PFSK-1 (cell line): ENCODE data around the gene PDCL2.

Experiments used
- POLR2AphosphoS5 ChIP-seq: IDR thresholded peaks from 2 replicates; pipeline ENCODE4 v1.6.1; 2012; ENCODE audit warnings: low read depth, mild to moderate bottlenecking, control low read depth, low read length, moderate library complexity
- TAF1 ChIP-seq: IDR thresholded peaks from 2 replicates; pipeline ENCODE4 v1.6.1; 2012; ENCODE audit warnings: low read length, control low read depth, borderline replicate concordance; ENCODE audit not compliant: insufficient read depth
- TF ChIP-seq, protein P1 (sequence below), 2 experiments: IDR thresholded peaks; 2 replicates each; pipeline versions ENCODE4 v1.6.1 to v1.8.0; 2011 to 2012; ENCODE audit warnings: low read depth in 2 of 2, low read length in 2 of 2, control low read depth in 1 of 2, inconsistent platforms in 1 of 2, mild to moderate bottlenecking in 1 of 2, moderate library complexity in 1 of 2; ENCODE audit not compliant: insufficient read depth in 1 of 2

DNA sequence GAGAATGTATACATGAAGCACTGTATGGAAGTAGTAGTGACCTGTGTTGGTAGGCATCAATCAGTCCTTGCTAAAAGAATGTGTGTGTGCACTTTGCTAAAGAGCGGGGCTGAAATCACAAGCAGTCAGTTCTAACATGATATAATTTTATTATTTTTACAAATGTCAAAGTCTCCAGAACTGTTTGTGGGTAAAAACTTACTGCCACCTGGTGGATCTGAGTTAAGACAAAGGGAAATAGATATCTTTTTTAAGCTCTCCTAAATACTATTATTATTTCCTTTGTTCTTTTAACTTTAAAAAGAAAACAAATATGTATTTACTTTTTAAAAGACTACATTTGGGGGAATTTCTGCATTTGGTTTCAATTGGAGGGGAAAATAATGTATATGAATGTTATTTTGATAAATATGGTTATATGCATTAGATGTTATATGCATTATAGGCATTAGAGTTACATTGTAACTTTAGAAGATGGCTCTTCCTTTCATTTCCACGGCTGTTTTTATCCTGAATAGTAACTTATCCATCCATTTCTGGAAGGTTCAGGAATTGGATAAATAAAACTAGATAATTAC is 37.5 kb downstream of the PDCL2 start:
- TF ChIP-seq POLR2AphosphoS5 (no peak), TAF1 (no peak)
- TF ChIP-seq, protein P1, sequence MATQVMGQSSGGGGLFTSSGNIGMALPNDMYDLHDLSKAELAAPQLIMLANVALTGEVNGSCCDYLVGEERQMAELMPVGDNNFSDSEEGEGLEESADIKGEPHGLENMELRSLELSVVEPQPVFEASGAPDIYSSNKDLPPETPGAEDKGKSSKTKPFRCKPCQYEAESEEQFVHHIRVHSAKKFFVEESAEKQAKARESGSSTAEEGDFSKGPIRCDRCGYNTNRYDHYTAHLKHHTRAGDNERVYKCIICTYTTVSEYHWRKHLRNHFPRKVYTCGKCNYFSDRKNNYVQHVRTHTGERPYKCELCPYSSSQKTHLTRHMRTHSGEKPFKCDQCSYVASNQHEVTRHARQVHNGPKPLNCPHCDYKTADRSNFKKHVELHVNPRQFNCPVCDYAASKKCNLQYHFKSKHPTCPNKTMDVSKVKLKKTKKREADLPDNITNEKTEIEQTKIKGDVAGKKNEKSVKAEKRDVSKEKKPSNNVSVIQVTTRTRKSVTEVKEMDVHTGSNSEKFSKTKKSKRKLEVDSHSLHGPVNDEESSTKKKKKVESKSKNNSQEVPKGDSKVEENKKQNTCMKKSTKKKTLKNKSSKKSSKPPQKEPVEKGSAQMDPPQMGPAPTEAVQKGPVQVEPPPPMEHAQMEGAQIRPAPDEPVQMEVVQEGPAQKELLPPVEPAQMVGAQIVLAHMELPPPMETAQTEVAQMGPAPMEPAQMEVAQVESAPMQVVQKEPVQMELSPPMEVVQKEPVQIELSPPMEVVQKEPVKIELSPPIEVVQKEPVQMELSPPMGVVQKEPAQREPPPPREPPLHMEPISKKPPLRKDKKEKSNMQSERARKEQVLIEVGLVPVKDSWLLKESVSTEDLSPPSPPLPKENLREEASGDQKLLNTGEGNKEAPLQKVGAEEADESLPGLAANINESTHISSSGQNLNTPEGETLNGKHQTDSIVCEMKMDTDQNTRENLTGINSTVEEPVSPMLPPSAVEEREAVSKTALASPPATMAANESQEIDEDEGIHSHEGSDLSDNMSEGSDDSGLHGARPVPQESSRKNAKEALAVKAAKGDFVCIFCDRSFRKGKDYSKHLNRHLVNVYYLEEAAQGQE (IDR thresholded peaks at IDR 0.05; ENCODE audit: insufficient read depth in 1 of 2, low read depth in 2 of 2, low read length in 2 of 2): no peak
